Activated CD8-positive, alpha-beta memory T cell treated with anti-CD3 and anti-CD28 coated beads for 1 hour (primary cell): ENCODE results near the gene TTBK2.
"Not testable (repeated sequence)": the region's sequence is repeated elsewhere in the genome, so short reads cannot be mapped to it uniquely, and the experiment has no call there.

Experiments used
- DNase-seq, 2 donors: peaks; one replicate each; pipeline ENCODE4 v3.0.0-alpha.2; 2020; ENCODE audit warnings: low read depth in 1 of 2; ENCODE audit errors: extremely low read depth in 1 of 2

Gene TTBK2

GRCh38 chr15:42920519-42921341 is at the start of gene TTBK2:
TTBK2 (minus strand) TSS chr15:42920778; CDS start chr15:42878617, 42,161 bp downstream.
- DNase-seq: peak; percentile 94 to 95

GRCh38 chr15:42964476-42964875 is 43.9 kb upstream of the TTBK2 start:
- no peak for DNase-seq

GRCh38 chr15:42955518-42955917 is 34.9 kb upstream of the TTBK2 start:
- no peak for DNase-seq

- DNase-seq: no peak
Measured at GRCh38 chr15:42954291-42954690, 33.7 kb upstream of the TTBK2 start.

- DNase-seq: not testable (repeated sequence)
Measured at GRCh38 chr15:42948898-42949297, 28.3 kb upstream of the TTBK2 start.

GRCh38 chr15:42940527-42940926 is 19.9 kb upstream of the TTBK2 start:
- no peak for DNase-seq

GRCh38 chr15:42939841-42940240 is 19.3 kb upstream of the TTBK2 start:
- no peak for DNase-seq

GRCh38 chr15:42937143-42937542 is 16.6 kb upstream of the TTBK2 start:
- DNase-seq: no peak

- DNase-seq: no peak
Measured at GRCh38 chr15:42933886-42934667, 13.5 kb upstream of the TTBK2 start.

GRCh38 chr15:42932833-42933515 is 12.4 kb upstream of the TTBK2 start:
- DNase-seq: no peak

GRCh38 chr15:42931702-42932486 is 11.3 kb upstream of the TTBK2 start:
- no peak for DNase-seq

- DNase-seq: no peak
Measured at GRCh38 chr15:42929306-42929848, 8.8 kb upstream of the TTBK2 start.

- DNase-seq: peak in 1 of 2 donors; percentile 22
Measured at GRCh38 chr15:42921342-42921731, 759 bp upstream of the TTBK2 start.

- DNase-seq: peak in 1 of 2 donors; percentile 10
Measured at GRCh38 chr15:42919799-42920518, 619 bp downstream of the TTBK2 start.

GRCh38 chr15:42919308-42919707 is 1.3 kb downstream of the TTBK2 start:
- no peak for DNase-seq

GRCh38 chr15:42918047-42918446 is 2.5 kb downstream of the TTBK2 start:
- no peak for DNase-seq

GRCh38 chr15:42915654-42916315 is 4.8 kb downstream of the TTBK2 start:
- DNase-seq: no peak

- no peak for DNase-seq
Measured at GRCh38 chr15:42914728-42915497, 5.7 kb downstream of the TTBK2 start.
